Measurements from ENCODE around the gene NEK9.

Gene NEK9

GRCh38 chr14:75030147-75030546, 96.7 kb downstream of the NEK9 start:
- no peak for DNase-seq (ENCODE audit: low spot score)
